NCI-H1048 (cell line): Measurements from ENCODE around the gene CCDC88C.
"Not testable (repeated sequence)": the region's sequence is repeated elsewhere in the genome, so short reads cannot be mapped to it uniquely, and the experiment has no call there.

Experiments used
- DNase-seq: peaks from one replicate; lab custom pipeline; 2025; lab: John Stamatoyannopoulos, UW

Gene CCDC88C

DNA sequence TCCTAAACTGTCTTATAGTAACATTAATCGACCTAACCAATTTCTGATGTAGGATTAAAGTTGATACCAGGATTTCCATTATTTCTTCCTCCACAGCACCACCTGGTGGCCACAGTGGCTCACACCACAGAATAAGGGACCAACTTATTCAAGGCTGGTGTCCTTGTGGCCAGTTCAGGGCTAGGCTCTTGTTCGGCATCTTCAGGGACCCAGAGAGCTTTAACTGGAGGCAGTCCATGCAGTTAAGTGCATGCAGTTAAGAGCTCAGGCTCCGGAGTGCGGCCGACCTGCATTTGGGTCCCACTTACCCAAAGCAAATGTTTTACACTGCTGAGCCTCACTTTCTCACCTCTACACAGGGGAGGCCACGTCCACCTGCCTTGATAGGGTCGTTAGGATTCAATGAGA lies 131.1 kb downstream of the CCDC88C start:
- no peak for DNase-seq

DNA sequence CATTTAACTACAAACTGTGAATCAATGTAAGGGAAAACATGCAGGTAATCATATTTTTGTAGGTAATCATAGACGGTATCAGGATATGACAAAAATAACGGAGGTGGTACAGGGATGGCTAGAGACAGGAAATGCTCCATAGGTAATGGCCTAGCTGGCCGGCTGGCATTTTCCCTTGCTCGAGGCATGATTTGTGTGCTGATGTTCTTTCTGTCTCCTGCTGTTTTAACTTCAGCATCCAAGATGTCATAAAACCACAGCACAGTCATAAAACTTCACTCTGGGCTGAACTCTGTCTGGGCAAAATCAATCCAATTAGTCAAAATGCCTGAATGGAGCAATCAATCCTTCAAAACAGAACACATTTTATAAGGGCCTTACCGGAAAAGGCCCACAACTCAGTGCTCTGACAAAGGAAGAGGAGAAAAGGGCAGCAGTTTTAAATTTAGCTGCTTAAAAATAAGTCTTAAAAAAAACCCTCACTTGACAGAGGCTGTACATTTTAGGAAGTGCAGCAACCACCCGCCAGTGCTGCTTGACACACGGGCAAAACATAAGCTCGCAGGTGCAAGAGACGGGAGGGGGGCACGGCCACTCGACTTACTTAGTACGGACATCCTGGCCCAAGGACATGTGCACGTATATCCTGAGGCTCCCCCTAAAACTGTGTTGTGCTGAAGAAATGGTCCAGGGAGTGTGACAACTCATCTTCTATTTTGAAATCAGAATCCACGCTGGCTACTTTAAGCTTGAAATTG lies 132.7 kb downstream of the CCDC88C start:
- no peak for DNase-seq

DNA sequence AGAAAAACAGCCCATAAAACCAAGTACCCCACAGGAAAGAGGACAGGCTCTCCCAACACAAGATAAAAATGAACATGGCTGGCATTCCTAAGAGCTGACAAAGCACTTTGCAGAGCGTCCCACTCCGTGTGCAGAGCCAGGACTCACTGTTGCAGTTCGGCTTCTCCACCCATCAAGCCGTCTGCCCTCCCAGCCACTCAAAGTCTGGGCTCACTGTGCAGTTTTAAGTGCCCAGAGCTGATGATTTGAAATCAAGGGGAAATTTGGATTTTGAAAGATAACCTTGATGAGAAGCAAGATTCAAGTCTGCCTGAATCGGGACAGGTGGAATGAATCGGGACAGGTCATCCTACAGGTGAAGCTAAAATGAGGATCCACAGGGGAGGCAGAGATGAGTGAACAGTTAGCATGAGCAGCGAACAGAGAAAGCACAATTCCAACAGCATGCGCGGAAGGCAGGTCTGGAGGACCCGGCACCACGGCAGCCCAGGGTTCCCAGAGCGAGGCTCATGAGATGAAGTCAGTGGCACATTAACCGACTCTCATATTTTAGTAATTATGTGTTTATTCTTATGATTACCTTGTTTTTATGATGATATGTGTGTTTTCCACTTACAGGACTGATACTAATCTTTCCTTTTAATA lies 133.4 kb downstream of the CCDC88C start:
- DNase-seq: no peak

DNA sequence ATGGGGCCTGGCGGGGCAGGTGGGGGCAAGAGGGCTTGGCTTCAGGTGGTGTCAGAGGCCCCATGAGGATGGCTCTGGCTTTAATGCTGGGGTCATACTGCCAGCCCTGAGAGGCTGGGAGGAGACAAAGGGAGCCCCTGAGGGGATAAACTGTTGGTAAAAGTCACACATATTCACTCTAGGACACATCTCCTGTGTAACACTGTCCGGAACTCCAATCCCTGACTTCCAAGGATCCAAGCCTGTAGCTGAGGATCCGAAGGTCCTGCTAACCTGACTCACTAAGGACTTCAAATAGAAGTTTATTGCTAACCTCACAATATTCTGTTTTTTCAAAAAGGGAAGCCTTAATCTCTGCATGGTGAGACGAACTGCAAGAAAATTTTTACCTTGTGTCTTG lies 134.0 kb downstream of the CCDC88C start:
- DNase-seq: no peak

DNA sequence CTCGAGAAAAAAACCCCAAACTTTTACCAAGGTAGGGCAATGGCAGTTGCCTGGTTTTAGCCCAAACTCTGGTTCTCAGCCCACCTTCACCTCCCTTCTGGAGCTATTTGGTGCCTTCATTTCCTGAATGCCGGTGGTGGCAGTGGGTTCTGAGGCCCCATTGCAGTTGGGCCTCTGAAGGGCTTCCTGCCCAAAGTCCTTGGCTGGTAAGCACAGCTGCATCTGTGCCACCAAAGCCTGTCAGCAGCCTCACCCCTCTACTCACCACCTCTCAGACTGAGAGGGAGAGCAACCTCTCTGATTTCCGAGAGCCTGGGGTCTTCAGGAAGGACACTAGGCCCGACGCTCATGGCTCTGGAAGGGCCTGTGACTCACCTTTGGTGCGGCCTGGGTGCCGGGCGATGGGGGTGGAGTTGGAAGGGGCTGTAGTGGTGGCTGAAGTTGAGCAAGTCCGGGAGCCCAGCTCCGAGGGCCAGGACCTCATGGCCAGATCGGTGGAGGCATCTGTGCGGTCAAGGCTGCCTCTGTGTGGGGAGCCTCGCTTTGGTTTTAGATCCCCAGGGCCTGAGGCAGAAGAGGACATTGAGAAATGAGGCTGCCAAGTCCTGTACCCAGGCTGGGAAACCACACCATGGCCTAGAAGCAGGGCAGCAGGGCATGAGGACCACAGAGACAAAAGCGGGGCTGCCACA lies 134.5 kb downstream of the CCDC88C start:
- DNase-seq: no peak

DNA sequence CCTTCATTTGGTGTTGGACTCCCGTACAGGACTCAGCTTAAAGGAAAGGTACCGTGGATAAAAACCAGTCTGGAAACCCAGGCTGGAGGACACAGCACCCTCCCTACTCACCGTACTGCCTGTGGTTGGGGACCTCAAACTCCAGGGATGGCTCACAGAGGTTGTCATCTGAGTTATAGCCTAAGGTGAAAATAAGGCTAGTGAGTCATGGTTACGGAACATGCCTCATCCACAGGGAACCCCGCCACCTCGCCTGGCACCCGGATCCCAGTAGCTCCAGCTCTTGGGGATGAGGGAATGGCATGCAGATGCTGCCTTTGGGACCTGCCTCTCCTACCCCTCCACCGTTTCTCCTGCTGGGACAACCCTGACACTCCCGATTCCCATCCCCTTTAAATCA lies 136.3 kb downstream of the CCDC88C start:
- no peak for DNase-seq

DNA sequence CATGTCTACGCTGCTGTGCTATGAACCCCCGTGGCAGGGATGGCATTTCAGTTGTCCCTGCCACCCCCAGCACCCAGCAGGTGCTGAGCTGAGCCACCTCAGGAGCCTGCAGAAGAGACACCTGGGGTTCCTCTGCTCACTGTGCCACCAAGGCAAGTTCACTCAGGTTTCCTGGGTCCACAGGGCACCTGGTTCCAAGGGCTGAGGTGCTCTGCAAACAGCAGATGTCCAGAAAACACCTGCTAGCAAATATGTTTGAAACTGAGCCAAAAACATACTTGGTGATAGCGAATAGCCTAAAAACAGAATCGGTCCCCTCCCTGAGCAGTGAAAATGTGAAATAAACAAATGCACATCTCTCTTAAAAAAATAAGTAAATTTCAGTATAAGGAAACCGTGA lies 137.5 kb downstream of the CCDC88C start:
- DNase-seq: no peak

DNA sequence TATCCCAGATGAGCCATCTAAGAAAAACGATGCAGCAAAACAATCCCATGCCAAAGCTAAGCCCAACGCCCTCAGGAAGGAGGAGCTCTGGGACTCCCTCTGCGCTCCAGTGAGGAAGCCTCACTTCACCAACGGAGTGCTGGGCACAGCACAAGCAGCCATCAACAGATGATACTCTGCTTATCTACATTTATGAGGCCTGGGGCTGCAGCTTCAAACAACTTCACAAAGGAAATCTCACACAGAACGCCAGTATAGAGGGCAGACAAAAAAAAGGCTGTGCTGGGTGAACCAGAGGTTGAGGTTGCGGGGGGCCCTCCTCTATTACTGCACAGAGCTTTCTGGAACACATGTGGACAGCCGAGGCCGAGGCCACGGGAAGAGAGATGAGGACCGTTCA lies 138.3 kb downstream of the CCDC88C start:
- DNase-seq: no peak

DNA sequence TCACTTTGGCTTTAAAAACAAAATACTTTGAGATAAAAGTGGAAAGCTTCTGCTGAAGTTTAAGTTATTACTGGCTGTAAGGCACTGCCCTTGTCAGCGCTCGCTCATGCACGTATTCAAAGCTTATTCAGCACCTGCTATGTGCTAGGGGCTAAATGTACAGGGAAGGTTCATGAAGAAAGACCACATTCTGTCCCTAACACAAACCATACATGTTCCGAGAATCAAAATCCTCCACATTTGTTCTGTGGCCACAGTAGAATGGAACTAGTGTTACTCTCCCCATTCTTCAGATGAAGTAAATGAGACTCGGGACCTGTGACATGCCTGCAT lies 139.3 kb downstream of the CCDC88C start:
- no peak for DNase-seq

DNA sequence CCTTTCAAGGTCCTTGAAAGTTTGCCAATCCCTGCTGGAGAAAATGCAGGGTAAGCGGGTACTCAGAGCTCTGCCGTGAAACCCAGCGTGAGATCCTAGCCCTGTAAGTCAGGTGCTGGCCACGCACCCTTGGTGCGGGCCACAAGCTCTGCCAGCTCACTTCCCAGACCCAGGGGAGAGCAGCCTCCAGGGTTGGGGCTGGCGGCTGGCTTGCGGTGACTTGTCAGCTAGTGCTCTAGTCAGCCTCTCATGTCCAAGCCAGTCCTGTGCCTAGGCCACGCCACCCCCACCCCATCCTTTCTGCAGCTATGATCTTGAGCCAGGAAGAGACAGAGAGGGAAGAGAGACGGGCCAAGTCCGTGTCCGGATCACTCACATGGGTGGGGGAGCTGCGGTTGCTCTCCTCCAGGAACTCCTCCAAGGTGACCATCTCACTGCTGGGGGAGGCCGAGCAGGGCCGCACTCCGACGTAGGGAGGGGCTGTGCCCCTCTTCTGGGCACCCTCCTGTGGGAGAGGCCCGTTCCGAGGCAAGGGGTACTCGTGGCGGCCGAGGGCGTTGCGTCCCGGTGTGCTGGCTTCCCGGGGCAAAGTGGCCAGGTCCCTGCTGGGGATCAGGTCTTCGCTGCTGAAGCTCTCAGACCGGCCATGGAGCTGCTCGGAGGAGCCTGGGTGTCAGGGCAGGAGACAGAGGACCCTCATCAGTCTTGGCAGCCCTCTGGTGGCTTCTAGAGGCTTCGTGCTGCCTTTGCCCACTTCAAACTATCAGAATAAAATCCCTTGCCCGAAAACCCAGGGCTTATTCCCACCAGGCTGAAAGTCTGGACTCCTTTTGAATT lies 139.9 kb downstream of the CCDC88C start:
- no peak for DNase-seq

DNA sequence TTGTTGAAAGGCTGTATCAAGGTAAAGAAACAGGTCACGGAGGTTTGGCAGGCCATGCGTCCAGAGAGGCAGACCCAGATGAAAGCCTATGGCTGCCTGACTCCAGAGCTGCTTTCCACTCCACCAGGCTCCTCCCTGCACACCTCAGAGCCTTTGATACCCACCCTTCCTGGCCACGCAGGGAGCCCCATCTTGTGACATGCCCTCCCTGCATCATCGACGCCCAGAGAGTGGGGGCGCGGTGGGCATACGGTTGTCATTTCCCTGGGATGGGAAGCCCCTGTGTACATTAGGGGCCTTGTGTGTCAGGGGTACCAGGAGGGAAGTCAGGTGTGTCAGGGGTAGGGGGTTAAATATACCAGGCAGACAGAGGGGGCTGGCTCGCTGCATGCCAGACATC lies 142.8 kb downstream of the CCDC88C start:
- no peak for DNase-seq

DNA sequence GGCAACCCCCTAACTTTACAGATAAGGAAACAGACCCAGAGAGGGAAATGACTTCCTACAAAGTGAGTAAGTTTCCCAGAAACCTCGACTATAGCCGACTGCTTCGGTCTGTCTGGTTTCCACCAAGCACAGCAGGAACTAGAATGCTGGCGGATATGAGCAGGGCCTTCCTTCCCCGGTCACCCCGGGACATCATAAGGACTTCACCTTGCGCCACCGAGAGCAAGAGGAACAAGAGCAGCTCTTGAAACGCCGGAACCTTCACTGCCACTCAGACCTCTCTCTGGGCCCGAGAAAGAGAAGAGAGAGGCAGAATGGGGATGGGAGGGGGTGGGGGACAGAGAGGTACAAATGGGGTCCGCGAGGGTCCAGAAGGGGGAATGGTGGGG lies 143.7 kb downstream of the CCDC88C start:
- no peak for DNase-seq

DNA sequence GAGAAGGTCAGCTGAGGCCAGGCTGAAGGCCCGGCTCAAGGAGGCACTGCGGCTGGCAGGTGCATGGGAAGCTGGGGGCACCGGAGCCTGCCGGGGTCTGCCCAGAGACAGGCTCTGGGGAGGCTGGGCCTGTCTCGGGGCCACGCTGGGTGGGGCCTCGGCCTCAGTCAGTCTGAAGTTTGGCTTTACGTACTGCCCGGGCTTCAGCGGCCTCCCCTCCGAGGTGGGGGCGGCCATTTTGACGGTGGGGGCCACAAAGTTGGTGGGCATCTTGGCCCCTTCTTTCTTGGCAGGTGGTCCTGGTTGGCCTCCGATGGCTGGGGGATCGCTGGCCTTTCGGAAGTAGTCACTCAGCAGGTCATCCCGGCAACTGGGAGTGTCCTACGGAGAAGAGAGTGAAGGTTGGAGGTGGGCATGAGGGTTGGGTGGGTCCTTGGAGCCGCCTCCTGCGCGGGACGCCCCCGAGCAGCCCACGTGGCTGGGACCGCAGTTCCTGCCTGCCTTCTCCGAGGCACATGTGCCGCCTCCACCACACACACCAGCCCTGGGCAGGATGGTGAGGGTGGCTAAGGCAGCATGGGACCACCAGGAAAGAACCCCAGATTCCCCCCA lies 144.2 kb downstream of the CCDC88C start:
- no peak for DNase-seq

DNA sequence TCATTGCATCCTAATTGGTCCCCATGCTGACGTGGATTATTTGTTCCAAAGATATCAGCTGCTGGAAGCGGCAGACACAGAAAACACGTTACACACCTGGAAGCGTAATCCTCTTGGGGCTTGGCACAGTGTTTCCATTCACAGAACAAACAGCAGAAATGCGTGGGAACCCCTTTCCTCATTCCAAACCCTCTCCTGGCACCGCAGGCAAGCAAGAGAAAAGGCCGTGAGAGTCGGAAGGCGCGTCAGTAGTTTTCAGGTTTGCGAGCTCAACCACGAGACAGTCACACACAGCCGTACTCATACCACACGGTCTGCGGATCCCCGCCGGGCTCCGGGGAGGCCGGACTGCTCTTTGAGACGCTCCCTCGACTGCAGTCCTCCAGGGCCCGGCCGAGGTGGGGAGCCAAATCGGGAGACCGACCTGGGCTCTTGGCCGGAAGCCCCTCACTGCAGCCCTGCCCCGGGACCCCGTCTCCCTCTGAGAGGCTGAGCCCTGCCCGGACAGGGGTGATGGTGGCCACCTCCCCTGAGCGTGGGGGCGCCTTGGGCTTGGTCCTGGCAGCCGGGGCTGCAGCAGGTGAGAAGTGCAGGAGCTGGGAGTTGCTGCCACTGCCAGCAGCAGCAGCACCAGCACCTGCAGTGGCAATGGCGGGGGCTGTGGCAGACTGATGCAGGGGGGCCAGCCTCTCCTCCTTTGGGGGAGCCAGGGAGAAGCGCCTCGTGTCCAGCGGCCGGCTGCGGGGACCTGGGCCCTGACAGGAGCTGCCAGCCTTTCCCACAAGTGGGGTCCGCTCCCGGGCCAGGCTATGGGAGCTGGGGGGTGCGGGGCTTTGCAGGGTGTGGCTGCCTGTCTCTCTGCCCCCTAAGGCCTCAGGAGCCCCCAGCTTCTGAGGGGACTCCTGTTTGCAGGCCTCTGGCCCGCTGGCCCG lies 145.0 kb downstream of the CCDC88C start:
- DNase-seq: no peak

DNA sequence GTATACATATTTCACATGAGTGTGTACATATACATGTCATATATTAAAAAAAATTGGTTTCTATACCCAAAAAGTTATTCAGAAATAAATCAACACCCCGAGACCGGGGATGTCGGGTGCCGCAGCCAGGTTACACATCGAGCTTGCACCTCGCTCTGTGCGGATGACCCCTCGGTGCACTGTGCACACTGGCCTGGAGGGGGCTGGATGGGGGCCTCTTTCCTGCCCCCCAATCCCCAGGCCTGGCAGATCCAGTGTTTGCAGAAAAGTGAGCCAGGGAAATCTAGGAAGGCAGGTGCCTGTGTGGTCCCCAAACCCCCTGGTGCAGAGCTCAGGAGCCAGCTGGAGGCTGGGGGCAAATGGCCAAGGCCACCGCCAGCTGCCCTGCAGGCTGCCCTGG lies 146.0 kb downstream of the CCDC88C start:
- DNase-seq: no peak

DNA sequence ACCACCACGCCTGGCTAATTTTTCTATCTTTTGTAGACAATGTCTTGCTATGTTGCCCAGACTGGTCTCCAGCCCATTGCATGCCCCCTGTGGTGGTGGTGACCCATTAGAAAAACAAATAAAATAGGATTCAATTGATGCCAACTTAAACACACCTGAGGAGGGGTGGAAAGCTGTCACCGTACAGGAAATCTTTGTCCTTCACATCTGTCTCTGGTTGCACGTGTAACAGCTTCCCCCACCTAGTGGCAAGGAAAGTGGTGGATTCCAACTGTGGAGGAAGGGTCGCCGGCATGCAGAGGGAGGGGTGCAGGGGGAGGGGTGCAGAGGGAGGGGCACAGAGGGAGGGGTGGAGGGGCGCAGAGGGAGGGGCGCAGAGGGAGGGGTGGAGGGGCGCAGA lies 147.0 kb downstream of the CCDC88C start:
- DNase-seq: no peak

DNA sequence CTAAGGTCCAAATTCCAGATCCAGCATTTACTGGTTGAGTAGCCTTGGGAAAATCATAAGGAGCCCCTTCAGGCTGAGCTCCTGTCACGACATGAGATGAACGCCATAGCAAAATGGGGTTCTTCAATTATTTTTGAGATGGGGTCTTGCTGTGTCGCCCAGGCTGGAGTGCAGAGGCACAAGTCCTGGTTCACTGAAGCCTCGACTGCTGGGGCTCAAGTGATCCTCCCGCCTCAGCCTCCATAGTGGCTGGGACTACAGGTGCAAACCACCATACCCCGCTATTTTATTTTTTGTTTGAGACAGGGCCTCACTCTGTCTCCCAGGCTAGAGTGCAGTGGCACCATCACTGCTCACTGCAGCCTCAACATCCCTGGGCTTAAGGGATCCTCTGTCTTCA lies 147.4 kb downstream of the CCDC88C start:
- no peak for DNase-seq

DNA sequence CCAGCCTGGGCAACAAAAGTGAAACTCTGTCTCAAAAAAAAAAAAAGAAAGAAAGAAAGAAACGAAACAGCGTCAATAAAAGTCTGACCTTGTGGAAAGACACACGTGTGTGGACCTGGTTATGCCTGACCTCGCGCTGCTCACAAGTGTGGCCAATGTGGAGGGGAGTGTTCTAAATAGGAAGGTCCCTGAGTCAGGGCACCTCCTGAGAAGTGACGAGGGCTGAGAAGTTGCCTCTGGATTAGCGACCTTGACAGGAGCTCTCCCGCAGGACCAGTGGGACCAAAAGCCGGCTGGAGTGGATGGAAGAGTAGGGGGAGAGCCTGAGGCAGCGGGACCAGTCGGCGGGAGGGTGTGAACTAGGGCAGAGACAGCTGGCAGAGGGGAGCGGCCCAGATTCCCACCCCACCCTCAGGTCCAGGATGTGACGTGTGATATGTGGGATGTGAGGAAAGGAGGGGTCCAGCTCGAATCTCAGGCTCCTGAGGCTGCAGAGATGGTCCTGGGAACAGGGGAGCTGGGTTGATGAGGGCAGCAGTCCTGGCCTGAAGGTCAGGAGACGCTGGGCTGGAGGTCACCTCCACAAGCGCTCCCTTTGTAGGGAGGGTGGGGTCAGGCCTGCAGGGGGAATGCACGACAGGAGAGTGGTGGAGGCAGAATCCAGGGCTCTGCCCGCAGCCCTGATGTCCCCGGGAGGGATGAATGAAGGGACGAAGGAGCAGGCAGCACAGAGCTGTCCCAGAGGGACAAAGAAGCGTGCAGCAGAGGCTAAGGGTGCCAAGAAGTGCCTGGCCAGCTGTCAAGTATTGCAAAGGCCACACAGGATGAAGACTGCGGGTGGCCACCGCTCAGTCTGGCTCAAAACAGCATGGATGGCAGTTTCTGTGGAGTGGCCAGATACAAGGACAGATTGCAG lies 148.3 kb downstream of the CCDC88C start:
- DNase-seq: no peak

DNA sequence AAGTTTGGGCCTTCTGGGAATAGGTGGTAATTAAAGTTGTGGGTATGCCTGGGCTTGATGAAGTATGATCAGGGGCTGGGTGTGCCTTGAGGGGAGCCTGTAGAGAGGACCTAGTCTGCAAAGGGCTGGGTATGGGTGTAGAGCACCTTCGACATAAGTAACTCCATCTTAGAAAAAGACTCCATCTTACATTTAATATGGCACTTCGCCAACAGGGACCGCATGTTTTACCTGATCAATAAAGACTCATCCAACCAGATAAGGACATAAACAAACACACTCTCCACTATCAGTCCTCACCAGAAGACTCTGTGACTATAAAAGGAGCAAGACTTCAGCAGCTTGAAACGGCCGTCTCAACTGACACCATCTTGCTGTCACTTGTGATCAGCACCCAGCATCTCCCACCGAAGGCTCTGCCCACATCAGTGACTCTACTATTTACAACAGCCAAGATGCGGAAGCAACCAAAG lies 149.6 kb downstream of the CCDC88C start:
- no peak for DNase-seq

DNA sequence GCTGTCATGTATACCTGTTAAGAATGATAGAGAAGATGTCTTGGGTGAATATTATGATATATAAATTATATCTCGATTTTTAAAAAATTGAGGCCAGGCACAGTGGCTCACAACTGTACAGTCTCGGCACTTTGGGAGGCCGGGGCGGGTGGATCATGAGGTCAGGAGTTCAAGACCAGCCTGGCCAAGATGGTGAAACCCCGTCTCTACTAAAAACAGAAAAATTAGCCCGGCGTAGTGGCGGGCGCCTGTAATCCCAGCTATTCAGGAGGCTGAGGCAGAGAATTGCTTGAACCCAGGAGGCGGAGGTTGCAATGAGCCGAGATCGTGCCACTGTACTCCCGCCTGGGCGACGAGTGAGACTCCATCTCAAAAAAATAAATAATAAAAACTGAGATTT lies 151.3 kb downstream of the CCDC88C start:
- not testable (repeated sequence) for DNase-seq
